Middle frontal gyrus (tissue), 1 donor: ENCODE results near the gene BRME1.

Source experiments
- DNase-seq: peaks from one replicate; pipeline ENCODE4 v3.0.0-alpha.2; 2015; ENCODE audit warnings: low spot score; ENCODE audit errors: extremely low spot score

Gene BRME1

GRCh38 chr19:13888281-13888680, 17.6 kb downstream of the BRME1 start:
- no peak for DNase-seq

GRCh38 chr19:13887517-13887916, 18.4 kb downstream of the BRME1 start:
- no peak for DNase-seq

- DNase-seq, result no peak
Measured at GRCh38 chr19:13887018-13887436, 18.9 kb downstream of the BRME1 start.

- no peak for DNase-seq
Measured at GRCh38 chr19:13885826-13886365, 20.0 kb downstream of the BRME1 start.

- DNase-seq, result no peak
Measured at GRCh38 chr19:13884726-13885591, 21.0 kb downstream of the BRME1 start.

- no peak for DNase-seq
Measured at GRCh38 chr19:13883516-13884064, 22.3 kb downstream of the BRME1 start.

- DNase-seq, result no peak
Measured at GRCh38 chr19:13882836-13883235, 23.1 kb downstream of the BRME1 start.

- no peak for DNase-seq
Measured at GRCh38 chr19:13882419-13882795, 23.5 kb downstream of the BRME1 start.

GRCh38 chr19:13881692-13882418, 24.1 kb downstream of the BRME1 start:
- no peak for DNase-seq

- DNase-seq, result no peak
Measured at GRCh38 chr19:13881251-13881691, 24.6 kb downstream of the BRME1 start.

- DNase-seq, result peak; percentile 94
Measured at GRCh38 chr19:13880059-13881043, 25.6 kb downstream of the BRME1 start.

- DNase-seq, result no peak
Measured at GRCh38 chr19:13877303-13877702, 28.6 kb downstream of the BRME1 start.

GRCh38 chr19:13876834-13877233, 29.1 kb downstream of the BRME1 start, which contains the start of gene NANOS3:
TSS of gene NANOS3 (plus strand) at chr19:13877134. CDS start at chr19:13877249, 115 bp downstream.
- DNase-seq, result no peak

GRCh38 chr19:13875824-13876223, 30.1 kb downstream of the BRME1 start:
- DNase-seq, result no peak

GRCh38 chr19:13873834-13874515, 31.9 kb downstream of the BRME1 start:
- DNase-seq, result no peak

GRCh38 chr19:13872695-13873389, 33.1 kb downstream of the BRME1 start:
- no peak for DNase-seq

- DNase-seq, result no peak
Measured at GRCh38 chr19:13872339-13872694, 33.6 kb downstream of the BRME1 start.

- no peak for DNase-seq
Measured at GRCh38 chr19:13870873-13871272, 35.0 kb downstream of the BRME1 start.

GRCh38 chr19:13869281-13869680, 36.6 kb downstream of the BRME1 start:
- no peak for DNase-seq

GRCh38 chr19:13868663-13869062, 37.3 kb downstream of the BRME1 start:
- no peak for DNase-seq
